Measurements from ENCODE around the gene IL13RA1. TPM values are rescaled to one million over a fixed set of nuclear protein-coding genes. Genes with fewer than 3 reads are reported as not detected.
A peak's percentile ranks its signal among the peaks of the same experiment; 100 is the strongest.

The IL13RA1 gene
- polyA plus RNA-seq, 1 donor (not counting 4 experiments of a cell fraction or from before 2014, with no cell fraction given), result 27.8 TPM

DNA sequence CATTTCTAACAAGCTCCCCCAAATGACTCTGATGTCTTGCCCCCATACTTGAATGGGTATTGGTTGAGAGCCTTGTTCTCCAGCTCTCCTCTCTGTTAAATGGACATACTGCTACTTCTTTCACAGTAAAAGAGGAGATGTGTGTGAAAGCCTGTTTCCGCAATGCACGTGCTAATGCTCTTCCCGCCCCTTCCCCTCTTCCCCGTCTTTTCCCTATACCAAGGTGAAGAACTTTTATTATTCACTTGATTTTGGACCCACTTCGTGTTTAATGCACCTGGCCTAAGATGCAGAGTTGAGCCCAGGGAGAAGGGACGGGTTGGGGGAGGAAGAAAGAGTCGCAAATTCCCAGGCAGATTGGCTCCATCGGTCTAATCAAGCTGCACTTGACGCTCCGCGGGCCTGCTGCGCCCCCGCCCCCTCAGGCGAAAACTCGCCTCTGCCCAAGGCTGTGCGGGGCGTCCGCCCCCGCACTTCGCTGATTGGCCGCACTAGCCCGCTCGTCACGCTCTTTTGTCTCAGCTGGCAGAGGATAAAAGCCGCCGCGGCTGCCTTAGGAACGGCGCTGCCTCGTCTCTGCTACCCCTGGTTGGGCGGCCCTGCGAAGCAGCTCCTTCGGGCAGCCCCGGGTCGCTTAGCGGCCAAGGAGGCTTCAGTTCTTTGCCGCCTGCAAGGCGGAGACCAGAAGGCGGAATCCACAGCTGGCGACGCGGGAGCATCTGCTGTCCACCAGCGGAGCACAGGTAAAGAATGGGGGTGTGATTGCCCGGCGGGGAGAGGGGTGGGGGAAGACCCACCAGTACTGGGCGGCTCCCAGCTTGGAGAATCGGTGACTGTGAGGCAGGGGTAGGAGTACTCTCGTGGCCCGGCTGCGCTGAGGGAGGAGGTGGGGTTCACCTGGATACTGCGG, 96.1 kb downstream of the IL13RA1 start, which contains the start of gene ZCCHC12:
TSS of gene ZCCHC12 (plus strand) at position 562 of the 910 bp plus-strand sequence. CDS start 1,421 bp downstream, outside the sequence.
- Histone ChIP-seq H3K4me2 (ENCODE audit: control insufficient read depth, extremely low read depth, insufficient read depth, low read depth, low read length) (peak within 1 kb of the TSS; percentile 45), H4K20me1 (ENCODE audit: control insufficient read depth, extremely low read depth, insufficient read depth, low read length) (no peaks in the 10 kb centered on the region), H3K9me3 (ENCODE audit: control insufficient read depth, low read depth, low read length) (no peaks in the 10 kb centered on the region), H3K27ac (ENCODE audit: control insufficient read depth, insufficient read depth, low read length) (no peak within 1 kb of the TSS), H3K9me1 (ENCODE audit: control insufficient read depth, extremely low read depth, insufficient read depth, low read length) (no peaks in the 10 kb centered on the region), H2AFZ (ENCODE audit: control insufficient read depth, low read length) (no peak within 1 kb of the TSS), H3K79me2 (ENCODE audit: control insufficient read depth, insufficient read depth, low read length) (no peaks in the 10 kb centered on the region), H3K4me3 (ENCODE audit: control insufficient read depth in 2 of 3, extremely low read depth in 1 of 3, insufficient read depth in 2 of 3, low read depth in 1 of 3, low read length in 3 of 3) (peak within 1 kb of the TSS in 2 of 3 experiments; percentile 20 to 22), H3K4me1 (ENCODE audit: control insufficient read depth, extremely low read depth, insufficient read depth, low read length) (no peaks in the 10 kb centered on the region), H3K36me3 (ENCODE audit: control insufficient read depth in 2 of 2, extremely low read depth in 1 of 2, insufficient read depth in 2 of 2, low read length in 2 of 2) (no peaks in the 10 kb centered on the region), H3K9ac (ENCODE audit: control insufficient read depth, extremely low read depth, insufficient read depth, low read length) (no peak within 1 kb of the TSS), H3K27me3 (ENCODE audit: control insufficient read depth, extremely low read depth, insufficient read depth, low read length) (peaks cover 63% of the 10 kb centered on the region)
- TF ChIP-seq, protein P1, sequence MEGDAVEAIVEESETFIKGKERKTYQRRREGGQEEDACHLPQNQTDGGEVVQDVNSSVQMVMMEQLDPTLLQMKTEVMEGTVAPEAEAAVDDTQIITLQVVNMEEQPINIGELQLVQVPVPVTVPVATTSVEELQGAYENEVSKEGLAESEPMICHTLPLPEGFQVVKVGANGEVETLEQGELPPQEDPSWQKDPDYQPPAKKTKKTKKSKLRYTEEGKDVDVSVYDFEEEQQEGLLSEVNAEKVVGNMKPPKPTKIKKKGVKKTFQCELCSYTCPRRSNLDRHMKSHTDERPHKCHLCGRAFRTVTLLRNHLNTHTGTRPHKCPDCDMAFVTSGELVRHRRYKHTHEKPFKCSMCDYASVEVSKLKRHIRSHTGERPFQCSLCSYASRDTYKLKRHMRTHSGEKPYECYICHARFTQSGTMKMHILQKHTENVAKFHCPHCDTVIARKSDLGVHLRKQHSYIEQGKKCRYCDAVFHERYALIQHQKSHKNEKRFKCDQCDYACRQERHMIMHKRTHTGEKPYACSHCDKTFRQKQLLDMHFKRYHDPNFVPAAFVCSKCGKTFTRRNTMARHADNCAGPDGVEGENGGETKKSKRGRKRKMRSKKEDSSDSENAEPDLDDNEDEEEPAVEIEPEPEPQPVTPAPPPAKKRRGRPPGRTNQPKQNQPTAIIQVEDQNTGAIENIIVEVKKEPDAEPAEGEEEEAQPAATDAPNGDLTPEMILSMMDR (optimal IDR thresholded peaks at IDR 0.05 in 1 of 3, IDR thresholded peaks at IDR 0.05 in 1 of 3, conservative IDR thresholded peaks at IDR 0.05 in 1 of 3; ENCODE audit: extremely low read depth in 1 of 3, insufficient read depth in 2 of 3, low read length in 3 of 3), result no peak
- peak; percentile 59 for TF ChIP-seq EZH2 (IDR thresholded peaks at IDR 0.05; ENCODE audit: low read length)
- dilution Hi-C loops (cut with MboI; ENCODE audit: extremely low pct_ligation_motif_present, low sequenced_read_pairs), result loop anchor here (25.0 kb wide), 1 partner anchor 186 kb away; no protein-coding TSS in a partner anchor
- FAIRE-seq, result no peak
- DNase-seq (ENCODE audit: low read depth, low spot score), result no peak

DNA sequence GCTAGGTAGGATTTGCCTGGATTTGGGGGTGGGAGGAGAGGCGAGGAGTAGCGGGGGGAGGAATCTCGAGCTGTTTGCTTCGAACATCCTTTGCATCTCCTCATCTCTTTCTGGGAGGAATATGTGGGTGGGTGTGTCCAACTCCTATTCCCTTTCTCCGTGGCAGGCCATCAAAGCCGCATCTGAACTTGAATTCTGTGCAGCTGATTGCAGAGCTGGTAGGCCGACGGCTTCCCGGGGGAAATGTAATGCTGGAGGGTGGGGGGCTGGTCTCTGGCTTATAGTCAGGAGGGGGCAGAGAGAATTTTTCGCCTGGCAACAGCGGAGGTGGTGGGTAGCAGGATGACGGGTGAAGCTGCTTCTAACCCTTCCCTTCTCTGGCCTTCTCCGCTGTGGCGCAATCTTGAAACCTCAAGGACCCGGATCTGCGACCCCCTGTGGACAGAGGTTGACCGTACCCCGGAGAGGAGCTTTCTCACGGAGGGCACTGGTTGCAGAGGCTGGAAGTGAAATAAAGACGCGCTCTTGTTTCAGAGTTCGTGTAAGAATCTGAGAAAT, 96.8 kb downstream of the IL13RA1 start:
- Histone ChIP-seq H2AFZ (ENCODE audit: control insufficient read depth, low read length) (no peak overlapping the region), H3K9me3 (ENCODE audit: control insufficient read depth, low read depth, low read length) (no peaks in the 10 kb centered on the region), H3K36me3 (ENCODE audit: control insufficient read depth in 2 of 2, extremely low read depth in 1 of 2, insufficient read depth in 2 of 2, low read length in 2 of 2) (no peaks in the 10 kb centered on the region), H3K27me3 (ENCODE audit: control insufficient read depth, extremely low read depth, insufficient read depth, low read length) (peaks cover 63% of the 10 kb centered on the region), H3K4me2 (ENCODE audit: control insufficient read depth, extremely low read depth, insufficient read depth, low read depth, low read length) (no peak overlapping the region), H3K4me1 (ENCODE audit: control insufficient read depth, extremely low read depth, insufficient read depth, low read length) (no peaks in the 10 kb centered on the region), H3K9me1 (ENCODE audit: control insufficient read depth, extremely low read depth, insufficient read depth, low read length) (no peaks in the 10 kb centered on the region), H4K20me1 (ENCODE audit: control insufficient read depth, extremely low read depth, insufficient read depth, low read length) (no peaks in the 10 kb centered on the region), H3K27ac (ENCODE audit: control insufficient read depth, insufficient read depth, low read length) (no peak overlapping the region), H3K9ac (ENCODE audit: control insufficient read depth, extremely low read depth, insufficient read depth, low read length) (no peak overlapping the region), H3K4me3 (ENCODE audit: control insufficient read depth in 2 of 3, extremely low read depth in 1 of 3, insufficient read depth in 2 of 3, low read depth in 1 of 3, low read length in 3 of 3) (peak overlapping the region in 1 of 3 experiments; percentile 20), H3K79me2 (ENCODE audit: control insufficient read depth, insufficient read depth, low read length) (no peaks in the 10 kb centered on the region)
- FAIRE-seq (no peak), DNase-seq (ENCODE audit: low read depth, low spot score) (no peak)
- dilution Hi-C loops (cut with MboI; ENCODE audit: extremely low pct_ligation_motif_present, low sequenced_read_pairs), result loop anchor here (25.0 kb wide), 1 partner anchor 187 kb away; no protein-coding TSS in a partner anchor
- TF ChIP-seq, protein P1 (optimal IDR thresholded peaks at IDR 0.05 in 1 of 3, IDR thresholded peaks at IDR 0.05 in 1 of 3, conservative IDR thresholded peaks at IDR 0.05 in 1 of 3; ENCODE audit: extremely low read depth in 1 of 3, insufficient read depth in 2 of 3, low read length in 3 of 3), result no peak
- TF ChIP-seq EZH2 (IDR thresholded peaks at IDR 0.05; ENCODE audit: low read length), result no peak

All from keratinocyte (primary cell).